ENCODE results near the gene TULP1. TPM values are rescaled to one million over a fixed set of nuclear protein-coding genes. Genes with fewer than 3 reads are reported as not detected.

Gene TULP1
- total RNA-seq, 1 experiment from 2014 or later, result not detected

- H3K4me1 Mint-ChIP-seq (ENCODE audit: insufficient read depth, unreplicated experiment), result peaks cover 14% of the 10 kb centered on the region
- no TSS peak for BruUV-seq (replicated peaks)
- DNase-seq (ENCODE audit: unreplicated experiment), result peak; percentile 74
- H3K27ac Mint-ChIP-seq (ENCODE audit: low read depth, unreplicated experiment), result no peak overlapping the region
- TF ChIP-seq CTCF (IDR thresholded peaks at IDR 0.05; ENCODE audit: unreplicated experiment), result peak; percentile 78
- CTCF ChIA-PET, result interaction anchor here (0.6 to 9.4 kb wide), 26 partner anchors 9 to 220 kb away, joined by 3 to 146 read pairs (median 4); partner anchors contain the start of genes DEF6, PPARD and RPL10A
- intact Hi-C loops (cut with micrococcal nuclease), result loop anchor here (1.0 kb wide), 3 partner anchors 34 to 152 kb away; partner anchors contain the start of genes DEF6 and PPARD
- no peaks in the 10 kb centered on the region for H3K27me3 Mint-ChIP-seq (ENCODE audit: insufficient read depth, unreplicated experiment)
- no peaks in the 10 kb centered on the region for H3K9me3 Mint-ChIP-seq (ENCODE audit: unreplicated experiment)
- no peak overlapping the region for H3K4me3 Mint-ChIP-seq (ENCODE audit: unreplicated experiment)
- POLR2A ChIA-PET, result interaction anchor here (1.0 to 4.3 kb wide), 4 partner anchors 19 to 155 kb away, joined by 3 to 41 read pairs (median 7); partner anchors contain the start of genes PPARD and RPL10A
- H3K36me3 Mint-ChIP-seq (ENCODE audit: insufficient read depth, unreplicated experiment), result no peaks in the 10 kb centered on the region
These were observed 63.3 kb downstream of the TULP1 start for GRCh38 chr6:35449287-35449881.

GRCh38 chr6:35448191-35448590, 64.5 kb downstream of the TULP1 start:
- Mint-ChIP-seq H3K4me3 (ENCODE audit: unreplicated experiment) (no peak overlapping the region), H3K4me1 (ENCODE audit: insufficient read depth, unreplicated experiment) (peaks cover 6% of the 10 kb centered on the region), H3K27me3 (ENCODE audit: insufficient read depth, unreplicated experiment) (no peaks in the 10 kb centered on the region), H3K9me3 (ENCODE audit: unreplicated experiment) (no peaks in the 10 kb centered on the region), H3K27ac (ENCODE audit: low read depth, unreplicated experiment) (no peak overlapping the region), H3K36me3 (ENCODE audit: insufficient read depth, unreplicated experiment) (no peaks in the 10 kb centered on the region)
- ChIA-PET CTCF (interaction anchor here (0.6 to 9.4 kb wide), 21 partner anchors 10 to 169 kb away, joined by 3 to 146 read pairs (median 6); partner anchors contain the start of genes DEF6, PPARD and RPL10A), POLR2A (interaction anchor here (0.7 to 4.3 kb wide), 3 partner anchors 20 to 106 kb away, joined by 3 to 41 read pairs (median 3); partner anchors contain the start of genes PPARD and RPL10A)
- DNase-seq (ENCODE audit: unreplicated experiment), result no peak
- no TSS peak for BruUV-seq (replicated peaks)
- TF ChIP-seq CTCF (IDR thresholded peaks at IDR 0.05; ENCODE audit: unreplicated experiment), result no peak
- intact Hi-C loops (cut with micrococcal nuclease), result no loop called here

Small RNA genes lying within 50 kb of the gene (microRNA-seq; reads per million reads assigned to microRNA genes)
- 1.6 reads per million, percentile 10 among the genes with 10 or more reads in this experiment for gene MIR7111

Other genes starting within 250 kb of the TULP1 start
- 17.8 and 23.1 TPM in 2 replicates for gene DEF6, start 215.1 kb downstream of the TULP1 start, total RNA-seq (2022)
- 13.8 and 16.8 TPM in 2 replicates for gene PPARD, start 170.3 kb downstream of the TULP1 start, total RNA-seq (2022)
- gene FANCE, start 60.6 kb downstream of the TULP1 start, total RNA-seq (2022), result 12.3 and 13.3 TPM in 2 replicates
- 2,403 and 2,457 TPM in 2 replicates for gene RPL10A, start 44.5 kb downstream of the TULP1 start, total RNA-seq (2022)
- 11.1 and 13.3 TPM in 2 replicates for gene TEAD3, start 15.8 kb downstream of the TULP1 start, total RNA-seq (2022)
- 304 and 387 TPM in 2 replicates for gene FKBP5, start 176.0 kb upstream of the TULP1 start, total RNA-seq (2022)
- 2.3 and 2.6 TPM in 2 replicates for gene ARMC12, start 224.1 kb upstream of the TULP1 start, total RNA-seq (2022)